MM.1S (cell line): ENCODE measurements around the gene RUSC2.

Source experiments
- DNase-seq: peaks from one replicate; pipeline ENCODE4 v3.0.0-alpha.2; 2015
- H2AFZ ChIP-seq: fragments of 300-600 bp; sonication (generic); 2 replicates; pipeline ENCODE4 v1.6.0; 2016; ENCODE audit warnings: antibody characterized with exemption, low read length
- H3F3A ChIP-seq: fragments of 300-600 bp; sonication (generic); 2 replicates; pipeline ENCODE4 v1.6.1; 2016; ENCODE audit warnings: mild to moderate bottlenecking, antibody characterized with exemption, low read length, moderate library complexity, mixed read lengths; ENCODE audit not compliant: insufficient read depth
- H3K27ac ChIP-seq: fragments of 300-600 bp; sonication (generic); 2 replicates; pipeline ENCODE4 v1.5.1; 2016; ENCODE audit warnings: mild to moderate bottlenecking, low read length
- H3K27me3 ChIP-seq: fragments of 300-600 bp; sonication (generic); replicated peaks from 2 replicates; pipeline ENCODE4 v1.6.0; 2016; ENCODE audit warnings: low read length; ENCODE audit not compliant: insufficient read depth
- H3K36me3 ChIP-seq: fragments of 300-600 bp; sonication (generic); replicated peaks from 2 replicates; pipeline ENCODE4 v1.6.1; 2016; ENCODE audit warnings: mild to moderate bottlenecking, low read length, mixed read lengths; ENCODE audit not compliant: insufficient read depth
- H3K4me1 ChIP-seq: fragments of 300-600 bp; sonication (generic); 2 replicates; pipeline ENCODE4 v1.6.1; 2016; ENCODE audit warnings: low read length, mixed read lengths
- H3K4me2 ChIP-seq: fragments of 300-600 bp; sonication (generic); 2 replicates; pipeline ENCODE4 v1.6.0; 2016; ENCODE audit warnings: low read depth, low read length
- H3K4me3 ChIP-seq: fragments of 300-600 bp; sonication (generic); 2 replicates; pipeline ENCODE4 v1.5.1; 2016; ENCODE audit warnings: low read length, mixed read lengths
- H3K79me2 ChIP-seq: fragments of 300-600 bp; sonication (generic); 2 replicates; pipeline ENCODE4 v1.6.1; 2016; ENCODE audit warnings: mixed run types, low read length, mixed read lengths
- H3K9ac ChIP-seq: fragments of 300-600 bp; sonication (generic); 2 replicates; pipeline ENCODE4 v1.6.1; 2016; ENCODE audit warnings: low read length, mixed read lengths
- H3K9me2 ChIP-seq: fragments of 300-600 bp; sonication (generic); replicated peaks from 2 replicates; pipeline ENCODE4 v1.6.1; 2016; ENCODE audit warnings: mild to moderate bottlenecking, low read length, mixed read lengths; ENCODE audit not compliant: insufficient read depth
- H3K9me3 ChIP-seq: fragments of 300-600 bp; sonication (generic); replicated peaks from 2 replicates; pipeline ENCODE4 v1.6.1; 2016; ENCODE audit warnings: mild to moderate bottlenecking, low read length, mixed read lengths; ENCODE audit not compliant: insufficient read depth
- H4K20me1 ChIP-seq: fragments of 300-600 bp; sonication (generic); 2 replicates; pipeline ENCODE4 v1.6.1; 2016; ENCODE audit warnings: mild to moderate bottlenecking, low read length, moderate library complexity, mixed read lengths; ENCODE audit not compliant: insufficient read depth
- EZH2 ChIP-seq: fragments of 300-600 bp; sonication (generic); optimal IDR thresholded peaks from 2 replicates; pipeline ENCODE3; 2017; ENCODE audit warnings: low read depth, mild to moderate bottlenecking, antibody characterized with exemption, low read length, mixed read lengths
- EZH2phosphoT487 ChIP-seq: fragments of 300-600 bp; sonication (generic); IDR thresholded peaks from 2 replicates; pipeline ENCODE4 v1.6.1; 2018; ENCODE audit warnings: antibody characterized with exemption, low read length
- TF ChIP-seq, protein P1 (sequence below): fragments of 300-600 bp; sonication (generic); IDR thresholded peaks from 2 replicates; pipeline ENCODE4 v1.5.1; 2016; ENCODE audit warnings: antibody characterized with exemption, low read length, mixed read lengths

The RUSC2 gene

DNA sequence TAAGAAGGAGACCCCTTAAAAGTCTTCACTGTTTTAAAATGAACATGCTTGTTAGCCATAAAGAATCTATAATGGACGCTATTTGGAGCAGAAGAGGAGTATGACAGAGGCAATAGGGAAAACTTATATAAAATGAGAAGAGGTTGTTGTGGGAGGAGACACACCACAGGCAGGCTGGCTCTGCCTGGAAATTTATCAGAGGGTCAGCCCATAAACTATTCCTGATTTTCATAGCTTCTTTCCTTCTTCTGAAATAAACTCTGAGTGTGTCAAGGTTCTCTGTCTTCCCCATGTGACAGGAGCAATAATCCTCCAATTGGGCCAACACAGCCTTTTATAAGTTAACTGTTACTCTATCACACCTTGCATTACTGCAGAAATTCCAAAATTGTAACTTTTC lies 19.6 kb upstream of the RUSC2 start:
- DNase-seq, result no peak
- Histone ChIP-seq H3K9me2 (no peaks in the 10 kb centered on the region), H3K9ac (no peak overlapping the region), H3K27ac (no peak overlapping the region), H3K27me3 (no peaks in the 10 kb centered on the region), H2AFZ (no peak overlapping the region), H3K36me3 (no peaks in the 10 kb centered on the region), H3K9me3 (no peaks in the 10 kb centered on the region), H3F3A (no peaks in the 10 kb centered on the region), H3K4me2 (no peak overlapping the region), H3K79me2 (no peaks in the 10 kb centered on the region), H3K4me1 (no peaks in the 10 kb centered on the region), H4K20me1 (no peaks in the 10 kb centered on the region), H3K4me3 (no peak overlapping the region)
- TF ChIP-seq EZH2 (no peak), EZH2phosphoT487 (no peak)
- TF ChIP-seq, protein P1, sequence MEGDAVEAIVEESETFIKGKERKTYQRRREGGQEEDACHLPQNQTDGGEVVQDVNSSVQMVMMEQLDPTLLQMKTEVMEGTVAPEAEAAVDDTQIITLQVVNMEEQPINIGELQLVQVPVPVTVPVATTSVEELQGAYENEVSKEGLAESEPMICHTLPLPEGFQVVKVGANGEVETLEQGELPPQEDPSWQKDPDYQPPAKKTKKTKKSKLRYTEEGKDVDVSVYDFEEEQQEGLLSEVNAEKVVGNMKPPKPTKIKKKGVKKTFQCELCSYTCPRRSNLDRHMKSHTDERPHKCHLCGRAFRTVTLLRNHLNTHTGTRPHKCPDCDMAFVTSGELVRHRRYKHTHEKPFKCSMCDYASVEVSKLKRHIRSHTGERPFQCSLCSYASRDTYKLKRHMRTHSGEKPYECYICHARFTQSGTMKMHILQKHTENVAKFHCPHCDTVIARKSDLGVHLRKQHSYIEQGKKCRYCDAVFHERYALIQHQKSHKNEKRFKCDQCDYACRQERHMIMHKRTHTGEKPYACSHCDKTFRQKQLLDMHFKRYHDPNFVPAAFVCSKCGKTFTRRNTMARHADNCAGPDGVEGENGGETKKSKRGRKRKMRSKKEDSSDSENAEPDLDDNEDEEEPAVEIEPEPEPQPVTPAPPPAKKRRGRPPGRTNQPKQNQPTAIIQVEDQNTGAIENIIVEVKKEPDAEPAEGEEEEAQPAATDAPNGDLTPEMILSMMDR, result no peak

DNA sequence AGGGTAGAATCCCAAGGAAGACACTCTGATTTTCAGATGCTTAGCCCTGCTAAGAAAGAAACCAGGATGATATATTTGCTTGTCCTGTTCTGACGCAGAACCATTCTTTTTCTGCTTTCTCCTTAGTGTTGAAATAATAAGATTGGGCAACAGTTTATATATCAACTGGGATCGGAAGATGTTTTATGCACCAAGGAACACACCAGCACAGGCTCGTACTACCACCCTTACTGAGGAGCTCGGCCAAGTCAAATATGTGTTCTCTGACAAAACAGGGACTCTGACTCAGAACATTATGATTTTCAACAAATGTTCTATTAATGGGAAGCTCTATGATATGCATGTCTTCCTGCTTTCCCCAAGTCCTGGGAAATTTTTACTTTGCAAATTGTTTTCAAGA lies 19.0 kb upstream of the RUSC2 start:
- Histone ChIP-seq H3K36me3 (no peaks in the 10 kb centered on the region), H3F3A (no peaks in the 10 kb centered on the region), H3K9me2 (no peaks in the 10 kb centered on the region), H3K4me2 (no peak overlapping the region), H4K20me1 (no peaks in the 10 kb centered on the region), H3K27me3 (no peaks in the 10 kb centered on the region), H3K9me3 (no peaks in the 10 kb centered on the region), H3K79me2 (no peaks in the 10 kb centered on the region), H3K27ac (no peak overlapping the region), H2AFZ (no peak overlapping the region), H3K4me1 (no peaks in the 10 kb centered on the region), H3K9ac (no peak overlapping the region), H3K4me3 (no peak overlapping the region)
- TF ChIP-seq EZH2phosphoT487, result no peak
- TF ChIP-seq, protein P1, result no peak
- no peak for TF ChIP-seq EZH2
- no peak for DNase-seq

DNA sequence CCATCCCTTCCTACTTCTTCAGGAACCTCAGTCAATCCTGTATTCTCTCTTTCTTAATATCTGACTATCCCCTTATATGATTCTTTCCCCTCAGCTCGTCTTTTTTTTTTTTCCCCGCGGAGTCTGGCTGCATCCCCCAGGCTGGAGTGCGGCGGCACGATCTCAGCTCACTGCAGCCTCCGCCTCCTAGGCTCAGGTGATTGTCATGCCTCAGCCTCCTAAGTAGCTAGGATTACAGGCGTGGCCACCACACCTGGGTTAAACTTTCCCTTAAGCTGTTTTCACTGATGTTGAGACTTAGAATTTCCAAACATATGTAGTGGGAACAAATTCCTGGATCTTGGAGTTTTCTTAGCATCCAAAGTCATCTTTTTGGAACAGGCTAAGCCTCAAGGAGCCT lies 13.3 kb upstream of the RUSC2 start:
- Histone ChIP-seq H3F3A (no peaks in the 10 kb centered on the region), H4K20me1 (no peaks in the 10 kb centered on the region), H3K9ac (no peak overlapping the region), H3K4me2 (no peak overlapping the region), H3K27ac (no peak overlapping the region), H3K4me3 (no peak overlapping the region), H3K36me3 (no peaks in the 10 kb centered on the region), H3K79me2 (no peaks in the 10 kb centered on the region), H3K4me1 (peaks cover 3% of the 10 kb centered on the region; the same call in 1 of the 2 replicates), H2AFZ (no peak overlapping the region), H3K9me3 (no peaks in the 10 kb centered on the region), H3K27me3 (no peaks in the 10 kb centered on the region), H3K9me2 (no peaks in the 10 kb centered on the region)
- no peak for DNase-seq
- TF ChIP-seq, protein P1, result no peak
- TF ChIP-seq EZH2 (no peak), EZH2phosphoT487 (no peak)
